GM12801 (cell line): ENCODE data around the gene CEP128.

ENCODE experiments used
- CTCF ChIP-seq: IDR thresholded peaks from one replicate; pipeline ENCODE4 v1.5.1; 2011; ENCODE audit warnings: control low read depth; ENCODE audit not compliant: insufficient read length; ENCODE audit errors: extremely low read depth

CEP128 gene

GRCh38 chr14:80664576-80664975 is 277.0 kb downstream of the CEP128 start:
- no peak for TF ChIP-seq CTCF

GRCh38 chr14:80663541-80663940 is 278.0 kb downstream of the CEP128 start:
- TF ChIP-seq CTCF = no peak

GRCh38 chr14:80659783-80660182 is 281.8 kb downstream of the CEP128 start:
- TF ChIP-seq CTCF = no peak

- no peak for TF ChIP-seq CTCF
Observed at GRCh38 chr14:80658733-80659132, 282.8 kb downstream of the CEP128 start.

GRCh38 chr14:80658155-80658554 is 283.4 kb downstream of the CEP128 start:
- TF ChIP-seq CTCF = no peak

- no peak for TF ChIP-seq CTCF
Observed at GRCh38 chr14:80653956-80654355, 287.6 kb downstream of the CEP128 start.

GRCh38 chr14:80645667-80646413 is 295.7 kb downstream of the CEP128 start:
- TF ChIP-seq CTCF = no peak
